Stimulated activated CD4-positive, alpha-beta T cell treated with anti-CD3 and anti-CD28 coated beads, Interleukin-12 subunit alpha, Interleukin-12 subunit beta, amount 100 ng/mL, for 48 hours (primary cell): ENCODE data around the gene RFLNA.
"Not testable (repeated sequence)": the region's sequence is repeated elsewhere in the genome, so short reads cannot be mapped to it uniquely, and the experiment has no call there.

Experiments used
- DNase-seq, 3 donors: peaks; one replicate each; pipeline ENCODE4 v3.0.0-alpha.2; 2020; ENCODE audit warnings: low read depth in 2 of 3, low spot score in 1 of 3

RFLNA gene

DNA sequence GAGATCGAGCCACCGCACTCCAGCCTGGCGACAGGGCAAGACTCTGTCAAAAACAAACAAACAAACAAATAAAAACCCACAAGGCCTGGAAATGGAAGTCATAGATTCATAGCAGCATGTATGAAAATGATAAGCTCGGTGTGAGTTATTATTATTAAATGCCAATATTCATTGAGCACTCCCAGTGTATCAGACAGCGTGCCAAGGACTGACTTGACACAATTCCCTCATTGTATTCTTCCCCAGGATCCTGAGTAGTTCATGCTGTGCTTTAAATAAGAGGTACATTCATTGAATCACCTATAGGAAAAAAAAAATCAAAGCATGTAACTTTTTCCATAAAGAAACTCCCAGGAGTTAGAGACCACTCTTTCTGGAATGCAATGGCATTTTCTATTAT is 12.6 kb upstream of the RFLNA start:
- no peak for DNase-seq

DNA sequence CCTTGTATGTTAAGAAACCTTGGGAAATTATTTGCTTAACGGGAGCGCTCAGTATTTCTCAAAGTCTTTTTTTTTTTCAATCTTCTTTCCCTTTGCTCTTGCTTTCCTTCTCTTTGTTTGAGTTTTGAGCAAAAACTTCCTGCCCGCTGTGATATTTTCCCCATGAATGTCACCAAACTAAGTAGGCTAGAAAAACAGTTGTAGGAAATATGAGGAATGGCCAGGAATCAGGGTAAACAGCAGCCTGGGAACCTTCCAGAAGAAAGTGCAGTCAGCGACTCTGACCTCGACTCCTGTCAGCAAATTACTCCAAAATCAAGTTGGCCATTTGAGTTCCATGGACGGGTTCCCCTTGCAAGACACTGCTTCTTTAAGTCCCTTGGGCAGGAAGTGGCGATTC is 11.6 kb upstream of the RFLNA start:
- no peak for DNase-seq

DNA sequence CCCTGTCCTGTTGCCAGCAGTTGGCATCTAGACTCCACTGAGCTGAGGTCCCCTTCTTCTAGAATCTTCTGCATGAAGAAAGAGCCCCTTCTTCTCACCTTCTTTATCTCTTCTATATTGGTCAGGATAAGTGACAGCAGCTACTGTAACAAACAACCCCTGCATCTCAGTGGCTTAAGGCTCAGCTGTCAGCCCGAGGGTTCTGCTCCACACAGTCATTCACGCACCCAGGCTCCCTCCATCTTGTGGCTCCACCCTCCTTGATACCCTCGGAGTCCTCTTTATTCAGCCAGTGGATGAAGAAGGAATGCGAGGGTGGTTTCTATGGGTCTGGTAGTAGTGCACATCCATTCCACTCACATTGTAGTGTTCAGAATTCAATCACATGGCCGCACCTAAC is 10.5 kb upstream of the RFLNA start:
- DNase-seq, result no peak

DNA sequence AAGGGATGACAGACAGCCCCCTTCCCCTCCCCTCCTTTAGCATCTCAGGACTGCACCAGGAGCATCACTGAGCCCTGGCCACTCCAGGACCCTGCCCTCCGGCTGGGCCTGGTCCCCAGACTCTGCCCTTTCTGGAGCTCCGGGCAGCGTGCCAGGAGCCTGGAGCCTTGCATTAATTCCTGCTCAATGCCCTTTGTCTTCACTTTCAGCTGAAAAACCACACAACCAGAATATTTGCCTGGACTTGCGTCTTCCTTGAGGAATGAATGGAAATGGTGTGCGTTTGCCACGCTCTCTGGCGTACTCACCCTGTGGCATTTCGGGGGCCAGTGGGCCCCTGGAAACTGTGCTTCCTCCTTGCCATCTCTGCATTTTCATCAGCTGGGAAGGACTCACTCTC is 8.5 kb upstream of the RFLNA start:
- no peak for DNase-seq

DNA sequence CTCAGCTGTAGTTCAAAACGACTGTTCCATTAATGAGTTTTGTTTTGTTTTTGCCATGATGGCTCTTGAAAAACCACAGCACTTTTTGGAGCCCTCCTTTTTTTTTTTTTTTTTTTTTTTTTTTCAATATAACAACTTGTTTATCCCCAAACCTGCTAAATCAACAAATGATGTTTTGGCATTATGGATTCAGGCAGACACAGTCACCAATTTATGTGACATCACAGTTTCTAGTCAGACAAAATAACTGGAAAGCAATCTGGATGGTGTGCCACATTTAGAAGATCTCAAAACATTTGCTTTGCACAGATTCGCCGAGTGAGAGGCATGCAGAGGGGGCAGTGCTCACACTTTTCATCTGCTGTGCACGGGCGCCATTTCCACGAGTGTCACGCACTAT is 7.9 kb upstream of the RFLNA start:
- DNase-seq, result no peak

DNA sequence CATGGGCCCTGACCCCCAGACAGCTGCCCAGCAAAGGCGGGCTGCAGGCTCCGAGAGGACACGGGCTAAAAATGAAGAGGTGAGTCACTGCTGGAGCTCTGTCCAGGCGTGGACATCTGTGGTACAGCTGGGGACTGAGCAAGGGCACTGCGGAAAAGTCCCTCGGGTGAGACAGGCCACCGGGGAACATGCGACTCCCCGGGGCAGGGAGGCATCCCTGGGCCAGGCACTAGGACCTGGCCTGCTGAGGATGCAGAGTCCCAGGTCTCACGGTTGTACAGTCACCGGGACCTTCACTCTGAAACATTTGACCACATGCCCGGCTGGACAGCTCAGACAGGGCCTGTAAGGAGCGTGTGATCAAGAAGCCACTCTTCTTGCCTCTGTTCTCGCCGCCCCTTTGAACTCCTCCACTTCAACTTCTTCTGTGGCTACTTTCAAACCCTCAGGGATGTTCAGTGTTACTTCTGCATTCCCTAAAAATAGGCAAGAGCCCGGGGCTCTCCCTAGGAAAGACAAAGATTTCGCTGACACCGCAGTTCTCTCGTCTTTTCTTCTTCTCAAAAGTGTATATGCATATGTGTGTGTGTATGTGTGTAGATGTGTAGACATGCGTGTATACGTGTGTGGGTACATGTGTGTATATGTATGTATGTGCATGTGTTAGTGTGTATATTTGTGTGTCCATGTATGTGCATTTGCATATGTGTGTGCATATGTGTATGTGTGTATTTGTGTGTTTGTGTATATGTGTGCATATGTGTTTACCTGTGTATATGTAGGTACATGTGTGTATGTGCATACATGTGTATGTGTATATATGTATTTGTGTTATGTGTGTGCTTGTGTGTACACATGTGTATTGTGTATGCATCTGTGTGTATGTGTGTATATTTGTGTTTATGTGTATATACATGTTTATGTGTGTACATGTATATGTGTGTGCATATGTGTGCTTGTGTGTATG is 5.0 kb upstream of the RFLNA start:
- DNase-seq, result no peak

DNA sequence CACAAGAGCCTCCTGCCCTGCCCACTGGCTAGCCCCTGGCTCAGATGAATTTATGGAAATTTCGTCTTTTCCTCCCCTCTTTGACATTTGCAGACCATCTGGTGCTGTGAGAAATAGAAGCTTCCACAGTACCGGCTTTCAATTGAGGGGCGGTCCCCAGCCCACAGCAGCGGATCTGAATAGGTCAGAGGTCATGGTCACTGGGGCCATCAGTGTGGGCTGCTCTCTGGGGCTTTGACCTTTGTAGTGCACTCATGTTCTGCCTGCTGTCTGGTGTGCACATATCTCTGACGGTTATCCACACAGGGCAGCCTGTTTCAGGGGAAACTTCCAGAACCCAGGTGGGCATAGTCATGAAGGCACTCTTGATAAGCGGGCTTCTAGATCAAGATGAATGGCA is 2.5 kb upstream of the RFLNA start:
- DNase-seq, result no peak

DNA sequence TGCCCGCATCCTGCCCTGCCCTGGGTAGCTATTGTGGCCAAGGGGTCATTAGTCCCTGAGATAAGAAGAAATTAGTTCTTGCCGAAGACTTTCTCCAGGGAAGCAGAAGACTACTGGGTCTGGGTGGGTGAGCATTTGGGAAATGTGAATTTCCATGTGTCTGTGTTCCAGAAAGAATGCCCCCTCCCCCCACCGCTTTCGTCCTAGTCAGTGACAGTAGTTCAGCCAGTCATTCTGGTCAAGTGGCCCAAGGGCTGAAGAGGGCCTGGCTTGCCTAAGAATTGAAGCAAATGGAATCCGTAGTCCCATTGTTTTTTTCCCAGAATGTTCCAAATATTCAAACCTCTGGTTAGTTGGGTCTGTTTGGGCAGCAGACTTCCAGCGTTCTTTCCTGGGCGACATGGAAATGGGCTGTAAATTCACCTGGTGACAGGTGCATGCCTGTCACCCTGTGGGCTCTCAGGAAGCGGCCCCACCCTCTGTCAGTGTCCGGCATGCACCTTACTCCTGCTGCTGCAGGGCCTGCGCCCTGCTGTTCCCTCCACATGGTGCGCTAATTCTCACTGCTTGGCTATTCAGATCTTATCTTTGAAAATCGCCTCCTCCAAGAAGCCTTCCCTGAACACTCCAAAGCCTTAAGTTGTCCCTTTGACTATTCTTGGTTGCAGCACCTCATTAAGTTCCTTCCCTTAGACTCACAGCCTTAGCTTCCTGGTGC is 1.4 kb upstream of the RFLNA start:
- DNase-seq, result no peak

DNA sequence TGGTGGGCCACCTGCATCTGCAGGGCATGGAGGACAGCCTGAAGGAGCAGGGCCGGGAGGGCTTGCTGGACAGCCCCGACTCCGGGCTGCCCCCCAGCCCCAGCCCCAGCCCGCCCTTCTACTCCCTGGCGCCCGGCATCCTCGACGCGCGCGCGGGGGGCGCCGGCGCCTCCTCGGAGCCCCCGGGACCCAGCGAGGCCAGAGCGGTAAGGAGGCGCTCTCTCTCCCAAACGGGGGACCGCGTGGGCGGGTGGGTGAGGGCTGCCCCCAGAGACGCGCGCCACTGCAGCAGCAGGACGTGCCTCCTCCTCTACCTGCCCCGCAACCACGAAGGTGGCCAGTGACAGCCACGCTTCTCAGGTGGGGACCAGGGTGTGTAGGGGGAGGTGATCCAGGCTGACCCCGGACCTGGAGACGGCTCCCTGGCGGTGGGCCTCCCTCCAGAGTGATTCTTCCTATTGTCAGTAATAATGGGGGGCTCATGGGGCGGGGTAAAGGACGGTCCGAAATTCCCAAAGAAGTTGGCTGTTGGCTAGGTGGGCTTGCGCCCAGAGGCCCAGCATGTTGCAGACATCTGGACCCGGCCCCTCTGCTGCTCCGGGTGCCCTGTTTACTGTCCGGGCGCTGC is 652 bp downstream of the RFLNA start:
- no peak for DNase-seq

DNA sequence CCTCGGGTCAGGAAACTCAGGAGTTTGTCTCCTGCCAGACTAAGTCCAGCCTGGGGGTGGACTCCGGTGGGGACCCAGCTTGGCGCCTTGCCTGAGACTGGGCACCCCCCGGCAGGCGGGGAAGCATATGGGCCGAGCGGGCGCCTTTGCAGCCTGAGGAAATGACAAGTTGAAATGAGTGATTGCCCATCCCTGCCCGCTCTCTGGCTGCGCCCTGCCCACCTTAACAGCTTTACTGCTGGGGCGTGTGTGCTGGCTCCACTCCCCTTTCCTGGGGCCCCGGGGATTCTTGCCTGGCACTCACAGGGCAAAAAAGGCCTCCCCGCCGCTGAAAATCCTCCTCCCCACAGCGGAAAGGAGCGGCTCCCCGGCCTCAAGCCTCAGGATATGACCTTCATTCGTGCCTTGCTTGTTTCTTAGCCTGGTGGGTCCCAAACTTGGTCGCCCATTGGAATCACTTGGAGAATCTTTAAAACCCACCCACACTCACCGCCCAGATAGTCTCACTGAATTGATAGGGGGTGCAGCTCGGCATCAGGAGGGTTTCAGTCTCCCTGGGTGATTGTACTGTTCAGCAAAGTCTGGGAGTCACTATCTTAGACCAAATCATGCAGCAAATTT is 1.5 kb downstream of the RFLNA start:
- no peak for DNase-seq

DNA sequence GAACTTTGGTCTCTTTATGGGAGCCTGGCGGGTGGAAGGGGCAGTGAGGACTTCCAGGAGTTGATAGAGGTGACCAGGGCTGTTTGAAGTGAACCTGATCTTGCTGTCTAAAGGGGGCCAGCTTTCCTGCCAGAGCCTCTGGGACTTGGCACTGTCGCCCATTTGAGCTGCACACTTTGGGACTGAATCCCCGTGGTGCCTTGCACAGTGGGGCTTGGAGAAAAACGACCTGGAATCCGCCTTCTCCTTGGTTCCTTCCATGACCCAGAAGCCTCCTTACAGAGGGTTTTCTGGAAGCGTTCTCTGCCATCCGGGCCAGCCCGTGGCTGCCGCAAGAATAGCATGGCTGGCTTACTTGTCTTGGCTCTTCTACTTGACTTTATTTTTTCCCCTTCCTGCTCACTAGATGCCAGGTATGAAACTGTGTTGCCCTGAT is 2.0 kb downstream of the RFLNA start:
- no peak for DNase-seq

DNA sequence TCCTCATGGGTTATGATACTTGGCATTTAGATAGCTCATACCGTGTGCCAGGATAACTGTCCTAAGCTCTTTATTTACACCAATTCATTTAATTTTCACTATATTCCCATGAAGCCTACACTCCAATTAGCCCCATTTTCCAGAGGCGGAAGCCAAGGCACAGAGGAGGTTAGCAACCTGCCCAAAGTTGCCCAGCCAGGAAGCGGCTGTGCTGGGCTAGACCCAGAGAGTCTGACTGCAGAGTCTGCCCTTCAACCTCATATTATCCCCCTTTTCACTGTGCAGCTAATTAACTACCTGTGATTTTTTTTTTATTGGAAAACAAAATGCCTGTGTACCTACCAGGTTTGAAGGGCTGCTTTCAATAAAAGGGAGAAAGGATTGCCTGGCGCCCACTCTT is 2.5 kb downstream of the RFLNA start:
- DNase-seq, result no peak

DNA sequence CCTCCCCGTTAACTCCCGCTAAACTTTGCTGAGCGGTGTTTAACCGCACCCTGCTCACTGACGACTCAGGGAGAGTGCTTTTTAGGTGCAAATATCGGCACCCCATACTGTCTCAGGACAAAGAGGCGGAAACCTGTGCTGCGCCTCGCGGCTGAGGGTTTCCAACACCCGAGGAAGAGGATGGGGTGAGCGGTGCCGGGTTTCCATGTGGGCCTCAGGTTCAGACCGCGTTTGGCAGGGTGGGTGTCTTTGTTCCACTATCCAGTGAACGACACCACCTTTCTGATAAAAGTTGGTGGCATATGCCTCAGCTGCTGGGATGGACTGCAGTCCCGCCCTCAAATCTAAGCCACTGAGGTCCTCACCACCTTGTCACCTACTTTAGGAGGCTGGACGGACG is 3.0 kb downstream of the RFLNA start:
- no peak for DNase-seq

DNA sequence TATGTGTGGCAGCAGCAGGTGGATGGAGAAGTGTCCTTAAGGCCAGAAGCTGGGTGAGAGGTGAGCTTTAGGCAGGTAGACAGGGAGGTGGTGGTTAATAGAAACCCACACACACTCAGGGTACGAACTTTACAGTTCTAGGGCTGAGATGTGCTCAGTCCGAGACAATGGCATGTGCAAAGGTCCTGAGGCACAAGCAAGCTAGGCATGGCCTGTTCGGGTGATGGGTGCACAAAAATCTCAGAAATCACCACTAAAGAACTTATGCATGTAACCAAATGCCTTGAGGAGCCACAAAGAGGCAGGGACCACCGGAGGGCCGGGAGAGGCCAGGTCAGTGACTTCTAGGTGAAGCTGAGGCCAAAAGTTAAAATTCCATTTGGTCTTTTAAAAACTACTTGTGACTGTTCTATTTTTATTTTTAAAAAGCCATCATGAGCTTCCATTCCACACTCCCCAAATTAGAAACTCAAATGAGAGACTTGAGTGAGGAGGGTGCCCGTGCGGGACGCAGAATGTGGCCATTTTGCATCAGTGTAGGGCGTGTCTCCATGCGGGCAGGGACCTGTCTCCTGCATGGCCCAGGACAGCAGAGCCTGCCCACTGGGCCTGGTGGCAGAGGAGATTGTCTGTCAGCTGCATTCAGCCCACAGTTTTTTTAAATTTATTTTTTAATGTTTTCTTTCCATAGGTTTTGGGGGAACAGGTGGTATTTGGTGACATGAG is 4.0 kb downstream of the RFLNA start:
- DNase-seq, result no peak

DNA sequence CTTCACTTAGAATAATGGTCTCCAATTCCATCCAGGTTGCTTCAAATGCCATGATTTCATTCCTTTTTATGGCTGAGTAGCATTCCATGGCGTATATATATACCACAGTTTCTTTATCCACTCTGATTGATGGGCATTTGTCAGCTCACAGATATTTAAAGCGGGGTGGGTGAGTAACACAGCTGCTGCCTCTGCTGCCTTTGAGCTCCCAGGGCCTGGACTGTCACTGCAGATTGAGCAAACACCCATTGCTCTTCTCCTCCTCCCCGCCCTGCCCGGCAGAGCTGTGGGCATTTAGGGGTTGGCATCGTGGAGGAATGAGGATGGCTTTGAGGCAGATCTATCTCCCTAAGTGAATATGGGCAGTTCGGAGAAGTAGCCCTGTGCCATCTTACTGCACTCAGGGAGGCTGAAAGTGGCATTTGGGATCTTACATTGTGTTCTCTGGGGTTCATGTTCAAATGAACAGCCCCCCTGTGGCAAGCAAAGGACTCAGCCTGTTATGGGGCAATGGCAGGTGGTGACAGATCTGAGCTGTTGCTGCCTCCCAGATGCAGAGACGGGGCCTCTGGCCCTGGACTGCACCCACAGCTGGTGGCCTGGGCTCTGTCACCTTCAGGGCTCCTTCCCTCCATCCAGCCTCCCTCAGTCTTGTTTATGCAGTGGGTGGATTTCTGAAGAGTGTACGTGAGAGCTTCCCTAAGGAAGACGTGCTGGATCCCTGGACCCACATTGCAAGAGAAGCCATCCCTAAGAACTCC is 4.9 kb downstream of the RFLNA start:
- no peak for DNase-seq

DNA sequence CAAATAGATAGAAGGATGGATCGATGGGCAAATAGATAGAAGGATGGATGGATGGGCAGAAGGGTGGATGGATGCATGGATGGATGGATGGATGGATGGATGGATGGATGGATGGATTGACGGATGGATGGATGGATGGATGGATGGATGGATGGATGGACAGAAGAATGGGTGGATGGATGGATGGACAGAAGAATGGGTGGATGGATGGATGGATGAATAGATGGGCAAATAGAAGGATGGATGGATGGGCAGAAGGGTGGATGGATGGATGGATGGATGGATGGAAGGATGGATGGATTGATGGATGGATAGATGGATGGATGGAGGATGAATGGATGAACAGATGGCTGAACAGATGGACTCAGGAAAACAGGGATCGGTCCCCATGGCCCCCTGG is 5.8 kb downstream of the RFLNA start:
- DNase-seq, result not testable (repeated sequence)

DNA sequence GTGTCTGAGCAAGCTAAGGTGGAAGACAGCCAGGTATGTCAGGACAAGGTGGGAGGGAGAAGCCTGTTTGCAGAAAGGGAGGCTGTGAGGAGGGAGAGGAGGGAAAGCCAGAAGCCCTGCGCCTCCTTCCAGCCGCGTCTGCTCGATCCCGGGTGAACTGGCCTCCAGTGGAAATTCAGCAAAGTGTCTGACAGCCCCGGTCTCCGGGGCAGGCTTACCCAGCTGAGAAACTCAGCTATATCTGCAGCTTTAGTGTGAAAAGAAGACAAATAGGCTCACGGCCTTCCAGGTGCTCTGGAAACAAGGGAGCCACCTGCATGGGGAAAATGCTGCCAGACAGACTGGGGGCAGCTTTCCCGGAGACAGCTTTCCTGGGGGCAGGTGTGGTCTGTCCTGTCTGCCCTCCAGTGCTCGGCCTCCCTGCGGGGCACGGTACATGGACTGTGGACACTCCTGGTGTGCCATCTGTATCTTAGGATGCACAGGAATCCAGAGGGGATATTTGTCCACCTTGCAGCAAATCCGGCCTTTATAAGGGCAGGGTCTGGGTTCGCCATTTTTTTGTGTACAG is 6.3 kb downstream of the RFLNA start:
- no peak for DNase-seq

DNA sequence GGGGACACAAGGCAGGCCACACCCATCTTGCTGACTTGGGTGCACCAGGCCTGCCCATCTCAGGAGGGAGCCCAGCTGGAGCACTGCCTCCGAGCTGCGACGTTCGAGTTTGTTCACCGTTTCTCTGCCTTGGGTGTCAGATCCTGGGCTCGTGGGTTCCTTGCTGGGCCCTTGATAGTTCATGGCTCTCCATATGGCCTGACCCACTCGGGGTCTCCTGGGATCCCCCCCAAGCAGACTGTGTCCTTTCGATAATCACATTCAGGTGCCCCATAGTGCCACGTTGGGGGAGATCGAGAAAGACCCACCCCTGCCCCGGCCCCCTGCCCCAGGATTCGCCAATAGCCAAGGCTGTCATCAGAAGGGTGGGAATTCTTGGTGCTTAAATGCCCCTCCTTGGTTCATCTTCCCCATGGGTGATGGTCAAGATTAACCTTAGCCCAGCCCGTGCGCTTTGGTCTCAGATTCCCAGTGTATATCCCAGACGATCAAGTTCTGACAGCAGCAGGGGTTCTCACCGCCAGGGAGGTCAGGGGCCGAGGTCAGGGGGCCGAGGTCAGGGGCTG is 7.4 kb downstream of the RFLNA start:
- no peak for DNase-seq

DNA sequence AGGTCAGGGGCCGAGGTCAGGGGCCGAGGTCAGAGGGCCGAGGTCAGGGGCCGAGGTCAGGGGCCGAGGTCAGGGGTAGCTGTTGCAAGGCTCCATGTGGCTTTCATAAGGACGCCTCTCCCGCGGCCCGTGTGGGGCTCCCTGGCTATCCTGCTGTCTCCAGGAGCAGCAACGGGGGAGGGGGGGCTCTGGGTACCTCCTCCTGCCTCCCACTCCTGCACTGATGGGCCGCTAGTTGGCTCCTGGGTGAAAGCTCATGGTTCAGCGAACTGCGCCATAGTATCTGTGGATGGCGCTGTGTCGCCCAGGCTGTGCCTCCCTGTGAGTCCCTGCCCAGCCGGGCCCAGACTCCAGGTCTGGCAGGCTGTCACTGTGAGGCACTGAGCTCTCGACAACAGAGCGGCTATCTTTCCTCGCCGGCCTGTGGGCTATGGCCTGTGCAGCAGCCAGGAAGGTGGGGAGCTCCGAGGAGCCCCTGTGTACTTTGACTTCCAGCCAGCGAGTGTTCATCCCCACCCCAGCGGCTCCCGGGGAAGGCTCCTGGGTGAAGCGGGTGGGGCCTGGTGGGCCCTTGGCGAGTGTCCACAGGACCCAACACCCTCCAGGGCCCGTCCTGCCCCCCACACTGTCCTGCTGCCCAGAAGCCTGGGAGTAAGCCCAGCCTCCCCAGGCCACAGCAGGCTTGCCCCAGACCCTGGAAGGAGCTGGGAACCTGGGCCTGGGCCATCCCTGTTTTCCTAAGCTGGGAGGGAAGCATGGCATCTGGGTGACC is 8.1 kb downstream of the RFLNA start:
- DNase-seq, result no peak
